Astrocyte (in vitro differentiated cells and primary cell): ENCODE data around the gene CNPY4. TPM values are rescaled to one million over a fixed set of nuclear protein-coding genes. Genes with fewer than 3 reads are reported as not detected.

Experiments used
- DNase-seq: peaks from one replicate; pipeline ENCODE4 v3.0.0-alpha.2; 2010; ENCODE audit warnings: low read depth
- FAIRE-seq: peaks from 2 replicates; lab custom pipeline; 2011; peaks lifted over from hg19 to GRCh38; lab: Jason Lieb, UNC
- H2AFZ ChIP-seq: 2 replicates; pipeline ENCODE4 v1.6.0; 2012; ENCODE audit warnings: low read depth, low read length, inconsistent platforms
- H3K27ac ChIP-seq: 2 replicates; pipeline ENCODE4 v1.5.1; 2011; ENCODE audit warnings: low read depth, low read length, inconsistent platforms
- H3K27me3 ChIP-seq: 2 replicates; pipeline ENCODE4 v1.6.0; 2011; ENCODE audit warnings: low read length, inconsistent platforms; ENCODE audit not compliant: insufficient read depth
- H3K36me3 ChIP-seq: 2 replicates; pipeline ENCODE4 v1.5.1; 2011; ENCODE audit warnings: low read length, inconsistent platforms; ENCODE audit not compliant: insufficient read depth
- H3K4me1 ChIP-seq: 2 replicates; pipeline ENCODE4 v1.5.1; 2011; ENCODE audit warnings: low read length, inconsistent platforms; ENCODE audit not compliant: insufficient read depth
- H3K4me2 ChIP-seq: 2 replicates; pipeline ENCODE4 v1.6.0; 2012; ENCODE audit warnings: low read length, inconsistent platforms
- H3K4me3 ChIP-seq: 2 replicates; pipeline ENCODE4 v1.5.1; 2011; ENCODE audit warnings: low read depth, mild to moderate bottlenecking, low read length, inconsistent platforms; ENCODE audit not compliant: insufficient read depth
- H3K79me2 ChIP-seq: 2 replicates; pipeline ENCODE4 v1.6.0; 2012; ENCODE audit warnings: mild to moderate bottlenecking, low read length, inconsistent platforms; ENCODE audit not compliant: insufficient read depth
- H3K9ac ChIP-seq: 2 replicates; pipeline ENCODE4 v1.6.0; 2012; ENCODE audit warnings: mild to moderate bottlenecking, low read length, inconsistent platforms
- H3K9me3 ChIP-seq: 2 replicates; pipeline ENCODE4 v1.5.1; 2012; ENCODE audit warnings: low read depth, mild to moderate bottlenecking, low read length, inconsistent platforms; ENCODE audit not compliant: insufficient read depth
- H4K20me1 ChIP-seq: 2 replicates; pipeline ENCODE4 v1.6.0; 2012; ENCODE audit warnings: low read length, inconsistent platforms; ENCODE audit not compliant: insufficient read depth
- H3K27ac Mint-ChIP-seq: one replicate; pipeline ENCODE4 v1.8.0; 2021; ENCODE audit warnings: mild to moderate bottlenecking, mixed read lengths; ENCODE audit not compliant: unreplicated experiment
- H3K27me3 Mint-ChIP-seq: one replicate; pipeline ENCODE4 v1.8.0; 2021; ENCODE audit warnings: low read depth, mixed read lengths; ENCODE audit not compliant: unreplicated experiment
- H3K36me3 Mint-ChIP-seq: one replicate; pipeline ENCODE4 v1.8.0; 2021; ENCODE audit warnings: low read depth, mixed read lengths; ENCODE audit not compliant: unreplicated experiment
- H3K4me1 Mint-ChIP-seq: one replicate; pipeline ENCODE4 v1.8.0; 2021; ENCODE audit warnings: low read depth, mixed read lengths; ENCODE audit not compliant: unreplicated experiment
- H3K4me3 Mint-ChIP-seq: one replicate; pipeline ENCODE4 v1.8.0; 2021; ENCODE audit warnings: mild to moderate bottlenecking, moderate library complexity, mixed read lengths; ENCODE audit not compliant: unreplicated experiment
- H3K9me3 Mint-ChIP-seq: one replicate; pipeline ENCODE4 v1.8.0; 2021; ENCODE audit warnings: mild to moderate bottlenecking, mixed read lengths; ENCODE audit not compliant: unreplicated experiment
- EZH2 ChIP-seq: IDR thresholded peaks from 2 replicates; pipeline ENCODE4 v1.6.1; 2012; ENCODE audit warnings: mild to moderate bottlenecking, low read length, inconsistent platforms; ENCODE audit not compliant: insufficient read depth
- total RNA-seq: library from RNA; stranded (reverse); gene quantifications from 2 replicates; pipeline ENCODE4 v1.2.1, GENCODE V29; 2021
- TF ChIP-seq, protein P1 (sequence below): IDR thresholded peaks from 2 replicates; pipeline ENCODE4 v1.5.1; 2011; ENCODE audit warnings: low read depth, mild to moderate bottlenecking, inconsistent platforms, low read length, moderate library complexity; ENCODE audit not compliant: insufficient read depth

CNPY4 gene
- total RNA-seq, 1 donor from 2014 or later = 16.4 TPM

DNA sequence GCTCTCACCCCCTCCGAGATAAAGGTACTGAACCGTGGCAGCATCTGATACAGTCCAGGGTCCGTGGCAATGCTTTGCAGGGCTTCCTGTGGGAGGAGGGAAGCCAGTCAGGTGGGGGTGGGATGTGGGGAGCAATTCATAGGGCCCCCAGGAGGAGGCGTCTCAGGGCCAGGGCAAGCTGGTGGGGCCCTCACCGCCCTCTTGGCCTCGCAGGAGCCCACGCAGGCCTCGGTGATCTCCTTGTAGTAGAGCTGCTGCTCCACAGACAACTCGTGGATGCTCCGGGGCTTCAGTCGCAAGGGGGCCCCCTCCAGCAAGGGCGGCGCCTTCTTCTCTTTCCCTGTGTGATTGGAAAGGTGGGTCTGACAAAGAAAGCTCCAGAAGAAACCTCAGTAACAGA lies 7.5 kb upstream of the CNPY4 start:
- no peak for TF ChIP-seq EZH2
- TF ChIP-seq, protein P1, sequence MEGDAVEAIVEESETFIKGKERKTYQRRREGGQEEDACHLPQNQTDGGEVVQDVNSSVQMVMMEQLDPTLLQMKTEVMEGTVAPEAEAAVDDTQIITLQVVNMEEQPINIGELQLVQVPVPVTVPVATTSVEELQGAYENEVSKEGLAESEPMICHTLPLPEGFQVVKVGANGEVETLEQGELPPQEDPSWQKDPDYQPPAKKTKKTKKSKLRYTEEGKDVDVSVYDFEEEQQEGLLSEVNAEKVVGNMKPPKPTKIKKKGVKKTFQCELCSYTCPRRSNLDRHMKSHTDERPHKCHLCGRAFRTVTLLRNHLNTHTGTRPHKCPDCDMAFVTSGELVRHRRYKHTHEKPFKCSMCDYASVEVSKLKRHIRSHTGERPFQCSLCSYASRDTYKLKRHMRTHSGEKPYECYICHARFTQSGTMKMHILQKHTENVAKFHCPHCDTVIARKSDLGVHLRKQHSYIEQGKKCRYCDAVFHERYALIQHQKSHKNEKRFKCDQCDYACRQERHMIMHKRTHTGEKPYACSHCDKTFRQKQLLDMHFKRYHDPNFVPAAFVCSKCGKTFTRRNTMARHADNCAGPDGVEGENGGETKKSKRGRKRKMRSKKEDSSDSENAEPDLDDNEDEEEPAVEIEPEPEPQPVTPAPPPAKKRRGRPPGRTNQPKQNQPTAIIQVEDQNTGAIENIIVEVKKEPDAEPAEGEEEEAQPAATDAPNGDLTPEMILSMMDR = no peak
- FAIRE-seq (no peak), DNase-seq (no peak)
- H4K20me1 ChIP-seq = peaks cover 13% of the 10 kb centered on the region
- H3K4me1 Mint-ChIP-seq = no peaks in the 10 kb centered on the region
- H3K79me2 ChIP-seq = no peaks in the 10 kb centered on the region
- H3K27ac Mint-ChIP-seq = no peak overlapping the region
- no peak overlapping the region for H3K27ac ChIP-seq
- no peak overlapping the region for H3K9ac ChIP-seq
- no peaks in the 10 kb centered on the region for H3K27me3 Mint-ChIP-seq
- no peaks in the 10 kb centered on the region for H3K9me3 Mint-ChIP-seq
- no peak overlapping the region for H3K4me3 ChIP-seq
- H2AFZ ChIP-seq = no peak overlapping the region
- H3K4me1 ChIP-seq = no peaks in the 10 kb centered on the region
- H3K36me3 Mint-ChIP-seq = peaks cover 33% of the 10 kb centered on the region
- H3K36me3 ChIP-seq = peaks cover 14% of the 10 kb centered on the region
- no peak overlapping the region for H3K4me3 Mint-ChIP-seq
- no peak overlapping the region for H3K4me2 ChIP-seq
- H3K9me3 ChIP-seq = no peaks in the 10 kb centered on the region
- no peaks in the 10 kb centered on the region for H3K27me3 ChIP-seq

DNA sequence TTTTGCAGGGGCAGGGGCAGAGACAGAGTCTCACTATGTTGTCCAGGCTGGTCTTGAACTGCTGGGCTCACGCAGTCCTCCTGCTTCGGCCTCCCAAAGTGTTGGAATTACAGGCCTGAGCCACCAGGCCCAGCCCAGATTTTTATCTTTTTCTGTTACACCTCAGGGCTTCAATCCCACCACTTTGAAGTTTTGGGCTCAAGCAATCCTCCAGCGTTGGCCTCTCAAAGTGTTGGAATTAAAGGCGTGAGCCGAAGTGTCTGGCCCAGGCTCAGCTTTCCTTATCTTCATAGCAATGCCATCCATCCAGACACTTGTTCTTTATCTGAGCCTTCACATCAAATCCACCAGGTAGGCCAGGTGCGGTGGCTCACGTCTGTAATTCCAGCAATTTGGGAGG lies 4.4 kb upstream of the CNPY4 start:
- no peak overlapping the region for H3K4me3 Mint-ChIP-seq
- H3K36me3 Mint-ChIP-seq = peaks cover 17% of the 10 kb centered on the region
- H3K4me1 Mint-ChIP-seq = no peaks in the 10 kb centered on the region
- TF ChIP-seq EZH2 = no peak
- TF ChIP-seq, protein P1 = no peak
- no peak overlapping the region for H3K4me2 ChIP-seq
- no peak overlapping the region for H3K4me3 ChIP-seq
- no peak overlapping the region for H2AFZ ChIP-seq
- peaks cover 12% of the 10 kb centered on the region for H3K79me2 ChIP-seq
- peaks cover 7% of the 10 kb centered on the region for H3K4me1 ChIP-seq
- H4K20me1 ChIP-seq = peaks cover 5% of the 10 kb centered on the region
- H3K27ac ChIP-seq = no peak overlapping the region
- no peaks in the 10 kb centered on the region for H3K27me3 Mint-ChIP-seq
- no peak overlapping the region for H3K9ac ChIP-seq
- no peak overlapping the region for H3K27ac Mint-ChIP-seq
- FAIRE-seq = no peak
- peaks cover 2% of the 10 kb centered on the region for H3K9me3 Mint-ChIP-seq
- no peak for DNase-seq
- H3K36me3 ChIP-seq = peaks cover 6% of the 10 kb centered on the region
- H3K9me3 ChIP-seq = no peaks in the 10 kb centered on the region
- H3K27me3 ChIP-seq = no peaks in the 10 kb centered on the region

DNA sequence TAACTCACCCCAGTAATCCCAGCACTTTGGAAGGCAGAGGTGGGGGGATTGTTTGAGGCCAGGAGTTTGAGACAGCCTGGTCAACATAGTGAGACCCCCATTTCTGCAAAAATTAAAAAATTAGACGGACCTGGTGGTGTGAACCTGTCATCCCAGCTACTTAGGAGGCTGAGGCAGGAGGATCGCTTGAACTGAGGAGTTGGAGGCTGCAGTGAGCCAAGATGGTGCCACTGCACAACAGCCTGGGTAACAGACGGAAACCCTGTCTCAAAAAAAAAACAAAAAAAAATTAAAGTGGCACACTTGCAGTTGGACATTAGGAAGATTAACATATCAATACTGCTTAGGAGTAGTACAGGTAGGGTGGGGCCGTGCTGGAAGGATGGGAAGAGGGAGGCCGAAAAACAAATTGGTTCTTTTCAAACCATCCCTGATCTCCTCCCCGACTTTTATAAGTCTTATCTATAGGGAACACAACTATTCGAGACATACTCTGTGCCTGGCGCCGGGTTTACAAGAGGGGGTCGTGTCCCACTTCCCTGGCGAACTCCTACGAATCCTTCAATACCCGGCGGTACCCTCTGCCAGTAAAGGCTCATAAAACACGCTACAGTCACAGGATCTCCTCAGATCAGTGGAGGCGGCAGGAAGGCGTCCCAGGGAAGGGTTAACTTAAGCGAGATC lies 904 bp upstream of the CNPY4 start:
- H2AFZ ChIP-seq = peak overlapping the region; percentile 85

More for the DNA sequence above, 904 bp upstream of the CNPY4 start:
- DNase-seq = no peak
- Histone ChIP-seq H3K79me2 (peaks cover 20% of the 10 kb centered on the region), H3K4me3 (peak overlapping the region; percentile 89), H3K9me3 (no peaks in the 10 kb centered on the region), H3K27ac (peak overlapping the region; percentile 94), H3K36me3 (peaks cover 2% of the 10 kb centered on the region), H3K9ac (peak overlapping the region; percentile 88), H3K4me1 (peaks cover 15% of the 10 kb centered on the region), H4K20me1 (no peaks in the 10 kb centered on the region), H3K4me2 (peak overlapping the region; percentile 89), H3K27me3 (no peaks in the 10 kb centered on the region)
- no peak for FAIRE-seq
- H3K4me1 Mint-ChIP-seq = peaks cover 6% of the 10 kb centered on the region
- H3K9me3 Mint-ChIP-seq = peaks cover 2% of the 10 kb centered on the region
- peak overlapping the region; percentile 99 for H3K4me3 Mint-ChIP-seq
- H3K27ac Mint-ChIP-seq = peak overlapping the region; percentile 96
- no peak for TF ChIP-seq EZH2
- TF ChIP-seq, protein P1 = no peak
- H3K27me3 Mint-ChIP-seq = no peaks in the 10 kb centered on the region
- H3K36me3 Mint-ChIP-seq = peaks cover 3% of the 10 kb centered on the region
